GM21381 (cell line): ENCODE data around the gene CTLA4.

Experiments used
- ATAC-seq: cut with Tn5 transposase; IDR thresholded peaks from one replicate; pipeline ENCODE4 v1.9.1; 2021; ENCODE audit warnings: mild to moderate bottlenecking, moderate library complexity; ENCODE audit not compliant: unreplicated experiment

Gene CTLA4

GRCh38 chr2:203889944-203890343 is 22.4 kb downstream of the CTLA4 start:
- ATAC-seq, result no peak

- ATAC-seq, result no peak
Measured at GRCh38 chr2:203890733-203891132, 23.2 kb downstream of the CTLA4 start.

GRCh38 chr2:203891474-203891873 is 23.9 kb downstream of the CTLA4 start:
- no peak for ATAC-seq

GRCh38 chr2:203892207-203892606 is 24.6 kb downstream of the CTLA4 start:
- ATAC-seq, result no peak

- ATAC-seq, result no peak
Measured at GRCh38 chr2:203893401-203893800, 25.8 kb downstream of the CTLA4 start.

- no peak for ATAC-seq
Measured at GRCh38 chr2:203893840-203894239, 26.3 kb downstream of the CTLA4 start.

- ATAC-seq, result no peak
Measured at GRCh38 chr2:203894262-203894661, 26.7 kb downstream of the CTLA4 start.

- no peak for ATAC-seq
Measured at GRCh38 chr2:203897544-203897943, 30.0 kb downstream of the CTLA4 start.

GRCh38 chr2:203898657-203899056 is 31.1 kb downstream of the CTLA4 start:
- no peak for ATAC-seq

- ATAC-seq, result no peak
Measured at GRCh38 chr2:203900253-203900652, 32.7 kb downstream of the CTLA4 start.

- no peak for ATAC-seq
Measured at GRCh38 chr2:203904022-203904421, 36.5 kb downstream of the CTLA4 start.

GRCh38 chr2:203905656-203906055 is 38.1 kb downstream of the CTLA4 start:
- no peak for ATAC-seq

- no peak for ATAC-seq
Measured at GRCh38 chr2:203908066-203908796, 40.7 kb downstream of the CTLA4 start.

- no peak for ATAC-seq
Measured at GRCh38 chr2:203908797-203909185, 41.2 kb downstream of the CTLA4 start.

- ATAC-seq, result no peak
Measured at GRCh38 chr2:203909261-203909967, 41.8 kb downstream of the CTLA4 start.

- no peak for ATAC-seq
Measured at GRCh38 chr2:203909974-203910373, 42.4 kb downstream of the CTLA4 start.

- ATAC-seq, result no peak
Measured at GRCh38 chr2:203913947-203914346, 46.4 kb downstream of the CTLA4 start.

GRCh38 chr2:203914546-203915182 is 47.1 kb downstream of the CTLA4 start:
- no peak for ATAC-seq

- no peak for ATAC-seq
Measured at GRCh38 chr2:203915256-203915655, 47.7 kb downstream of the CTLA4 start.

- ATAC-seq, result no peak
Measured at GRCh38 chr2:203916756-203917155, 49.2 kb downstream of the CTLA4 start.

- no peak for ATAC-seq
Measured at GRCh38 chr2:203918264-203918663, 50.7 kb downstream of the CTLA4 start.

GRCh38 chr2:203918839-203919238 is 51.3 kb downstream of the CTLA4 start:
- ATAC-seq, result no peak
